Left ventricle myocardium superior (tissue), 1 donor: ENCODE measurements around the gene NXPH4. TPM values are rescaled to one million over a fixed set of nuclear protein-coding genes. Genes with fewer than 3 reads are reported as not detected.
A peak's percentile ranks its signal among the peaks of the same experiment; 100 is the strongest.

ENCODE experiments used
- ATAC-seq: fragments of 200-7000 bp; cut with Tn5 transposase; one replicate; pipeline ENCODE4 v1.9.1; 2020; ENCODE audit warnings: mild to moderate bottlenecking, moderate library complexity
- DNase-seq: peaks from one replicate; pipeline ENCODE4 v3.0.0-alpha.2; 2020
- intact Hi-C: fragments of 100-400 bp; cut with micrococcal nuclease; formaldehyde crosslinking; loops from one replicate; pipeline ENCODE4 v1.11.0; 2022
- microRNA-seq: library from miRNA; unstranded; fragments of <30 nt; microRNA quantifications from one replicate; pipeline ENCODE4 v1.2.0, GENCODE V29; 2020; ENCODE audit warnings: borderline number of aligned reads
- total RNA-seq: library from RNA; stranded (reverse); fragmentation: NEBNext Ultra II Directional; extraction: Animal tissue kit (Norgen Biotek cat#: 25700); gene quantifications from one replicate; pipeline ENCODE4 v1.2.1, GENCODE V29; 2021
- donor health status: DM: no; HTN: yes; CAD: no; lungs with severe emphysema.

The NXPH4 gene
- total RNA-seq, 1 donor from 2014 or later, result 1.8 TPM

- no peak for DNase-seq
- intact Hi-C loops, result no loop called here
- no peak for ATAC-seq
These were observed 38.1 kb downstream of the NXPH4 start for GRCh38 chr12:57254506-57255280.

- intact Hi-C loops, result no loop called here
- no peak for DNase-seq
- ATAC-seq, result no peak
These were observed 39.3 kb downstream of the NXPH4 start for GRCh38 chr12:57255916-57256315.

GRCh38 chr12:57258977-57259970, 42.7 kb downstream of the NXPH4 start:
- DNase-seq, result peak; percentile 86
- peak; percentile 87 for ATAC-seq
- intact Hi-C loops, result no loop called here

- intact Hi-C loops, result no loop called here
- DNase-seq (no peak), ATAC-seq (no peak)
These were observed 43.8 kb downstream of the NXPH4 start for GRCh38 chr12:57260366-57260765.

- DNase-seq, result no peak
- intact Hi-C loops, result no loop called here
- peak; percentile 57 for ATAC-seq
These were observed 44.9 kb downstream of the NXPH4 start for GRCh38 chr12:57261428-57261865.

GRCh38 chr12:57262126-57262822, 45.7 kb downstream of the NXPH4 start:
- ATAC-seq, result peak; percentile 27
- intact Hi-C loops, result no loop called here
- DNase-seq, result no peak

- intact Hi-C loops, result no loop called here
- ATAC-seq, result no peak
- DNase-seq, result no peak
These were observed 46.5 kb downstream of the NXPH4 start for GRCh38 chr12:57263096-57263495.

GRCh38 chr12:57266681-57267080, 50.1 kb downstream of the NXPH4 start:
- DNase-seq, result no peak
- intact Hi-C loops, result no loop called here
- no peak for ATAC-seq

- intact Hi-C loops, result no loop called here
- ATAC-seq, result no peak
- DNase-seq, result no peak
These were observed 51.7 kb downstream of the NXPH4 start for GRCh38 chr12:57268264-57268663.

- intact Hi-C loops, result no loop called here
- ATAC-seq, result peak; percentile 27
These were observed 54.4 kb downstream of the NXPH4 start for GRCh38 chr12:57270966-57271470.

GRCh38 chr12:57272337-57273151, 56.0 kb downstream of the NXPH4 start:
- ATAC-seq (peak; percentile 87), DNase-seq (peak; percentile 65)
- intact Hi-C loops, result no loop called here

More at GRCh38 chr12:57270966-57271470, 54.4 kb downstream of the NXPH4 start:
- no peak for DNase-seq

- no peak for DNase-seq
- no peak for ATAC-seq
- intact Hi-C loops, result no loop called here
These were observed 56.9 kb downstream of the NXPH4 start for GRCh38 chr12:57273516-57273915.

Small RNA genes lying within 50 kb of the gene (microRNA-seq; reads per million reads assigned to microRNA genes)
- gene MIR1228, result not detected

Other genes starting within 250 kb of the NXPH4 start
- 3.4 TPM for gene ZBTB39, start 210.2 kb upstream of the NXPH4 start, total RNA-seq
- gene TAC3, start 200.3 kb upstream of the NXPH4 start, total RNA-seq, result not detected
- gene MYO1A, start 166.7 kb upstream of the NXPH4 start, total RNA-seq, result not detected
- 3.7 TPM for gene NEMP1, start 138.0 kb upstream of the NXPH4 start, total RNA-seq
- 10.9 TPM for gene NAB2, start 127.7 kb upstream of the NXPH4 start, total RNA-seq
- gene STAT6, start 105.4 kb upstream of the NXPH4 start, total RNA-seq, result 46.1 TPM
- gene LRP1, start 88.3 kb upstream of the NXPH4 start, total RNA-seq, result 108 TPM
- not detected for gene LRP1-AS, start 69.2 kb upstream of the NXPH4 start, total RNA-seq
- 33.4 TPM for gene SHMT2, start 12.9 kb downstream of the NXPH4 start, total RNA-seq
- gene STAC3, start 34.4 kb downstream of the NXPH4 start, total RNA-seq, result 1.4 TPM
- gene R3HDM2, start 214.2 kb downstream of the NXPH4 start, total RNA-seq, result 54.4 TPM
- not detected for gene INHBC, start 218.0 kb downstream of the NXPH4 start, total RNA-seq
- gene INHBE, start 238.5 kb downstream of the NXPH4 start, total RNA-seq, result not detected
- 0.37 TPM for gene GLI1, start 243.0 kb downstream of the NXPH4 start, total RNA-seq